Measurements from ENCODE around the gene MESD. TPM values are rescaled to one million over a fixed set of nuclear protein-coding genes. Genes with fewer than 3 reads are reported as not detected.

Gene MESD
- total and polyA plus RNA-seq, 11 donors, result 11.2 to 19.8 (median 14.8) TPM

DNA sequence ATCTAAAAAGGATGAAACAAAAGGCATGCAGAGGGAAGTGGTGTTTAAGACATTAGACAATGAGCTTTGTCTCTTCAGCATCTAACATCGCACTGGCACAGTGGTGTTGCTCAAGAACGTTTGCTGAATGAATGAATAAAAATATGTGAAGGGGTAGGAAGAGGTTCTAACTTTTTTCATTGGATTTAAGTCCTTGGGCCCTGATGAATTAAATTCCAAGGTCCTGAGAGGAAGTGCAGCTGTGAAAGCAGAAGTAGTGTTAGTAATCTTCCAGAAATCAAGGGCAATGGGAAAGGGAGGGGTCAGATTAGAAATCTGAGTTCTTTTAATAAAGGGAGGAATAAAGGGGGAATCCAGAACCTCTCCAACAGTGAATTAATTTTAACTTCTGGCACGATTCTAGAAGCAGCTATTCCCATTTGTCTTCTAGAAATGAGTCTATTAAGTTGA is 40.7 kb upstream of the MESD start:
- Histone ChIP-seq H3K9me3 (no peaks in the 10 kb centered on the region), H3K4me1 (peaks cover 0 to 62% (median 31%) of the 10 kb centered on the region in 12 donors), H3K27ac (peak overlapping the region in 8 of 12 donors; percentile 12 to 79 (median 24)), H3K27me3 (no peaks in the 10 kb centered on the region), H3K4me3 (no peak overlapping the region), H3K36me3 (no peaks in the 10 kb centered on the region)
- DNase-seq (no peak), ATAC-seq (peak in 3 of 4 donors; percentile 17 to 40 (median 39))
- 42 to 65% (median 49%) methylated on average over 3 of the region's 3 CpGs for WGBS, 4 donors
- intact Hi-C loops (cut with DNase I), result loop anchor here in 3 of 10 donors (5.0 to 10.0 kb wide), 3 partner anchors 37 to 67 kb away; no protein-coding TSS in a partner anchor
- TF ChIP-seq, protein P1, sequence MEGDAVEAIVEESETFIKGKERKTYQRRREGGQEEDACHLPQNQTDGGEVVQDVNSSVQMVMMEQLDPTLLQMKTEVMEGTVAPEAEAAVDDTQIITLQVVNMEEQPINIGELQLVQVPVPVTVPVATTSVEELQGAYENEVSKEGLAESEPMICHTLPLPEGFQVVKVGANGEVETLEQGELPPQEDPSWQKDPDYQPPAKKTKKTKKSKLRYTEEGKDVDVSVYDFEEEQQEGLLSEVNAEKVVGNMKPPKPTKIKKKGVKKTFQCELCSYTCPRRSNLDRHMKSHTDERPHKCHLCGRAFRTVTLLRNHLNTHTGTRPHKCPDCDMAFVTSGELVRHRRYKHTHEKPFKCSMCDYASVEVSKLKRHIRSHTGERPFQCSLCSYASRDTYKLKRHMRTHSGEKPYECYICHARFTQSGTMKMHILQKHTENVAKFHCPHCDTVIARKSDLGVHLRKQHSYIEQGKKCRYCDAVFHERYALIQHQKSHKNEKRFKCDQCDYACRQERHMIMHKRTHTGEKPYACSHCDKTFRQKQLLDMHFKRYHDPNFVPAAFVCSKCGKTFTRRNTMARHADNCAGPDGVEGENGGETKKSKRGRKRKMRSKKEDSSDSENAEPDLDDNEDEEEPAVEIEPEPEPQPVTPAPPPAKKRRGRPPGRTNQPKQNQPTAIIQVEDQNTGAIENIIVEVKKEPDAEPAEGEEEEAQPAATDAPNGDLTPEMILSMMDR (IDR thresholded peaks at IDR 0.05), result no peak
- TF ChIP-seq POLR2A (IDR thresholded peaks at IDR 0.05), result no peak

DNA sequence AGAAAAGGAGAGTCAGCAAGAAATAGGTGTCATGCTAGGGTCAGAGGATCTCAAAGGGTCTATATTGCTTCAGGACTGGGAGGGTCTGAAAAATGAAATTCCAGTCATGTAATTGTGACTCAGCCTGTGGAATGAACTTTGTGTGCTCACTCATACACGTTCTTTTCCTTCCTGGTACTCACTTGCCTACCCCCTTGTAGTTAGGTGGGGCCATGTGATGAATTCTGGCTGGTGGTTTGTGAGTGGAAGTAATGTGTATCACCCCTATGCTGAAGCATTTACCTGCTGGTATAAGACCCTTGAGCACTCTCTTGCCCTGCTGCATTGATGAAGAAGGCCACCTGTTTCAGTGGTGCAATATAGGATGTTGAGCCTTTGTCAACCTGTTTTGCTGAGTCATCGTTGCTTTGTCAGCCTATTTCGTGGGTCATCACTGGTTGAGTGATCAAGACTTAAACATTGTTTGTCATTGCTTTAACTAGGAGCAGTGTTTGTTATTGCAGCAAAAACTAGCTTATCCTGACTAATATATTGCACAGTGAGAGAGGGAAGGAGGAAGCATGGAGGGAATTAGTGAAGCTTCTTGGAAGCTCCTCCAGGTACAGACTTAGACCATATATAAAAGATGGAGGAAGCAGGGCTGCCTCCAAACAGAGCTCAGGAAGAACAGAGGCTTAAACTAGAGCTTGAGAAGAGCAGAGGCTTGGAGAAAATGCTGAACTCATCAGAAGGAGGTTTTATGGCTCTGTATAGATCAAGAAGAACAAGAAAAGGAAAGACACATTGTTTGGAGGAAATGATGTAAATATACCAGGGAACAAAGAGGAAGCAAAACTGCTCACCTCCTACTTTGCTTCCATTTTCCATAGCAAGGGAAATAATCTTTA is 40.0 kb upstream of the MESD start:
- Histone ChIP-seq H3K9me3 (no peaks in the 10 kb centered on the region), H3K36me3 (no peaks in the 10 kb centered on the region), H3K4me1 (peaks cover 0 to 69% (median 37%) of the 10 kb centered on the region in 12 donors), H3K4me3 (no peak overlapping the region), H3K27ac (peak overlapping the region in 9 of 12 donors; percentile 11 to 79 (median 25)), H3K27me3 (no peaks in the 10 kb centered on the region)
- DNase-seq (no peak), ATAC-seq (peak in 3 of 4 donors; percentile 43 to 66 (median 65))
- WGBS, 4 donors, result 71 to 75% (median 71%) methylated on average over 3 of the region's 3 CpGs
- TF ChIP-seq, protein P1 (IDR thresholded peaks at IDR 0.05), result no peak
- no peak for TF ChIP-seq POLR2A (IDR thresholded peaks at IDR 0.05)
- intact Hi-C loops (cut with DNase I), result loop anchor here in 4 of 10 donors (5.0 to 10.0 kb wide), 4 partner anchors 33 to 68 kb away; no protein-coding TSS in a partner anchor

DNA sequence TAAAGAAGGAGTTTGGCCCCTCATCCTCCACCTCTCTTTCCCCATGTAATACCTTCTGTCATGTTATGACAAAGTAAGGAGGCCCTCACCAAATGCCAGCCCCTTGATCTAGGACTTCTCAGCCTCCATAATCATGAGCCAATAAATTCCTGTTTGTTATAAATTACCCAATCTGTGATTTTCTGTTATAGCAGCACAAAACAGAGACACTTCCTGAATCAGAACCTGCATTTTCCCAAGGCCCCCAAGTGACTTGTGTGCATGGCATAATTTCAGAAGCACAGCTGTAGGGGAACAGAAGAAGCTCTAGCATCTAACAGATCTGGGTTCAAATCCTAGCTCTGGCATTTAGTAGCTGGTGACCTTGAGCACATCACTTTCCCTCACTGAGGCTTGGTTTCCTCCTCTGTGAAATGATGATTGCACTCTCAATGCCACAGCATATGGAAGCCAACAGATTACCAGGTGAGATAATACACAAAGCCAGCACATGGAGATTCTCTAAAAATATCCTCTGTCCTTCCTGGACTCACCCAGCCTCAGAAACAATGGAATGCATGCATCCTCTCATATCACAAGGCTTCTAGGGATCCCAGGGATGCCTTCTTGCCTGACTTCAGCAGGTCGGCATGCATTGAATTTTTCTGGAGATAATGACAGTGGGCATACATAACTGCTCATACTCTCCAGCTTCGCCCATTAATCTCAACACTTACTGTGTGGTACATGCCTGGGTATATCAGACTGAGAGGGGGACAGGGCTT is 37.4 kb upstream of the MESD start:
- TF ChIP-seq POLR2A (IDR thresholded peaks at IDR 0.05), result no peak
- TF ChIP-seq, protein P1 (IDR thresholded peaks at IDR 0.05), result no peak
- Histone ChIP-seq H3K4me1 (peaks cover 0 to 81% (median 39%) of the 10 kb centered on the region in 12 donors), H3K4me3 (no peak overlapping the region), H3K27me3 (no peaks in the 10 kb centered on the region), H3K9me3 (no peaks in the 10 kb centered on the region), H3K36me3 (no peaks in the 10 kb centered on the region), H3K27ac (peak overlapping the region in 2 of 12 donors; percentile 30 to 35)
- no peak for DNase-seq
- 46 to 69% (median 56%) methylated on average over 1 to 2 of the region's 2 CpGs for WGBS, 4 donors
- intact Hi-C loops (cut with DNase I), result loop anchor here in 1 of 10 donors (5.0 kb wide), 1 partner anchor 35 kb away; no protein-coding TSS in a partner anchor
- no peak for ATAC-seq

All from heart left ventricle (tissue), 16 donors.